Measurements from ENCODE around the gene IMPG1.
"Not testable (repeated sequence)": the region's sequence is repeated elsewhere in the genome, so short reads cannot be mapped to it uniquely, and the experiment has no call there.

GRCh38 chr6:75905129-75905528 is 167.3 kb downstream of the IMPG1 start:
- not testable (repeated sequence) for TF ChIP-seq CTCF, POLR2AphosphoS5, POLR2A, EP300 (IDR thresholded peaks at IDR 0.05)

Measured in gastroesophageal sphincter (tissue), 3 donors.